GM21390 (cell line): ENCODE measurements around the gene SLC7A7.
"Not testable (repeated sequence)": the region's sequence is repeated elsewhere in the genome, so short reads cannot be mapped to it uniquely, and the experiment has no call there.

ENCODE experiments used
- ATAC-seq: cut with Tn5 transposase; IDR thresholded peaks from one replicate; pipeline ENCODE4 v1.9.1; 2021; ENCODE audit not compliant: unreplicated experiment

The SLC7A7 gene

GRCh38 chr14:22814941-22815713 is at the start of gene SLC7A7:
SLC7A7 (minus strand) TSS chr14:22815435; CDS start chr14:22813398, 2,037 bp downstream.
- ATAC-seq = no peak

- ATAC-seq = no peak
These were observed 49.7 kb upstream of the SLC7A7 start for GRCh38 chr14:22864979-22865378.

- no peak for ATAC-seq
These were observed 46.4 kb upstream of the SLC7A7 start for GRCh38 chr14:22861651-22862050.

GRCh38 chr14:22860377-22860776 is 45.1 kb upstream of the SLC7A7 start:
- ATAC-seq = not testable (repeated sequence)

GRCh38 chr14:22856428-22856827 is 41.2 kb upstream of the SLC7A7 start:
- no peak for ATAC-seq

- ATAC-seq = no peak
These were observed 39.9 kb upstream of the SLC7A7 start for GRCh38 chr14:22854963-22855724.

- not testable (repeated sequence) for ATAC-seq
These were observed 39.1 kb upstream of the SLC7A7 start for GRCh38 chr14:22854296-22854695.

GRCh38 chr14:22852940-22853767 is 37.9 kb upstream of the SLC7A7 start:
- ATAC-seq = peak; percentile 75

- no peak for ATAC-seq
These were observed 37.3 kb upstream of the SLC7A7 start for GRCh38 chr14:22852599-22852939.

GRCh38 chr14:22852178-22852577 is 36.9 kb upstream of the SLC7A7 start:
- not testable (repeated sequence) for ATAC-seq

- ATAC-seq = no peak
These were observed 35.9 kb upstream of the SLC7A7 start for GRCh38 chr14:22850944-22851764.

GRCh38 chr14:22849212-22849819 is 34.1 kb upstream of the SLC7A7 start:
- no peak for ATAC-seq

GRCh38 chr14:22848351-22849164 is 33.3 kb upstream of the SLC7A7 start:
- no peak for ATAC-seq

- ATAC-seq = no peak
These were observed 32.6 kb upstream of the SLC7A7 start for GRCh38 chr14:22847661-22848341.

GRCh38 chr14:22846811-22847307 is 31.6 kb upstream of the SLC7A7 start:
- no peak for ATAC-seq

GRCh38 chr14:22845821-22846625 is 30.8 kb upstream of the SLC7A7 start:
- no peak for ATAC-seq

GRCh38 chr14:22845103-22845394 is 29.8 kb upstream of the SLC7A7 start:
- no peak for ATAC-seq
